Colonic mucosa (tissue), 4 donors: ENCODE data around the gene CDKAL1. TPM values are rescaled to one million over a fixed set of nuclear protein-coding genes. Genes with fewer than 3 reads are reported as not detected.

Experiments used
- DNase-seq: peaks from one replicate; pipeline ENCODE4 v3.0.0-alpha.2; 2020
- H3K27ac ChIP-seq: fragments of 200-600 bp; one replicate; pipeline ENCODE4 v1.8.0; 2021
- H3K27me3 ChIP-seq: fragments of 200-600 bp; one replicate; pipeline ENCODE4 v1.8.0; 2021
- H3K36me3 ChIP-seq: fragments of 200-600 bp; one replicate; pipeline ENCODE4 v1.8.0; 2021
- H3K4me1 ChIP-seq: fragments of 200-600 bp; one replicate; pipeline ENCODE4 v1.8.0; 2021; ENCODE audit warnings: mild to moderate bottlenecking
- H3K4me3 ChIP-seq: fragments of 200-600 bp; one replicate; pipeline ENCODE4 v1.8.0; 2021
- H3K9ac ChIP-seq, 2 donors: one replicate each; pipeline ENCODE4 v1.7.0; 2013; ENCODE audit warnings: control low read depth in 2 of 2, low read depth in 2 of 2, low read length in 2 of 2
- H3K9me3 ChIP-seq: fragments of 200-600 bp; one replicate; pipeline ENCODE4 v1.8.0; 2021
- intact Hi-C: fragments of 100-400 bp; cut with DNase I; formaldehyde crosslinking; loops from one replicate; pipeline ENCODE4 v1.14.1; 2022
- total RNA-seq, 2 donors: library from RNA; stranded (reverse); fragmentation: NEBNext Ultra II Directional in 1 of 2; extraction: Animal tissue kit (Norgen Biotek cat#: 25700) in 1 of 2; gene quantifications; one replicate each; pipeline ENCODE4 v1.2.1, GENCODE V29; 2021
- TF ChIP-seq, protein P1 (sequence below): fragments of 200-600 bp; IDR thresholded peaks from one replicate; pipeline ENCODE4 v1.8.0; 2022; ENCODE audit warnings: antibody characterized with exemption, mild to moderate bottlenecking
- donor health status: healthy.
- donor health status: DM: no; HTN: no; CAD: no.
- donor health status: DM: no; HTN: no; CAD: no.

CDKAL1 gene
- 10 to 100 TPM; 13.8 to 14.2 TPM for total RNA-seq

DNA sequence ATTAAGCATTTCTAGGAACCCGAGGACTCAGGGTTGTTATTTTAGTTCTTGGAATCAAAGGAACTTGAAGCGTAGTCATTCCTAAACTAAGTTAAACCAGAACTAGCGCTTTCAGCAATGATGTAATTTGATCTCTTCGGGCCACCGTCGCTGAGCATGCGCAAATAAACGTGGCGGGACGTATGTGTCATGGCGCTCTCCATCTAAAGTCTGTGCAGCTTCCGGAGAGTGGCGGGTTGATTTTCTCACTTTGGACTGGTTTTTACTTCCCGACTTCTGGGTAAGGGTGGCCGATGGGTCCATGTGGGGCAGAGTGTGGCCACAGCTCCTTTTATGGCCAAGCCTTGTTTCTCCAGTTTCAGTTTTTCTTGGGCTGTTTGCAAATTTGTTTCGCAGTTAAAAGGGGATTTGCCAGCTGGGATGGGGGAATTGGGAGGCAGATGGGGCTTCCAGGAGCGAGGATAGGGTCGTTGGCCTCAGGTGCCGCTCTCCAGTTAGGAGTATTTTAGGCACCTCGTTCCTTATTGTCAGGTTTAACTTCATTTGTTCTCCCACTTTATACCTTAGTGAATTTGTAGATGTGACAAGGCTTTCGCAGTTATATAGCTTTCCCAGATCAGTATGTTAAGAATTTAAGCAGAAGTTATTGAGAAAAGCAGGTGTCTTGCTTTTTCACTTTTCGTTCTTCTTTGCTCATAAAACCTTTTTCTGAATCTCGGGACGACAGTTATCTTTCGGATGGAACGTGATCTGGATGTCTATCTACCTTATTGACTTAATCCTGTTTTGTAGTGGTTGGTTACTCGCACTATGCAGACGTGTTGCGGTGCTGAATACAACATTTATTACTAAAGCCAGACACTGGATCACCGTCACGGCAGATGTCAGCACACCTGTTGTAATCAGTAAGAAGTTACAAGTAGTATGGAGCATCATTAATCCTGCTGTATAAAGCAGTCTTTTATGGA lies at the start of gene CDKAL1:
TSS of gene CDKAL1 (plus strand) at position 163 of the 968 bp plus-strand sequence. CDS start 11,894 bp downstream, outside the sequence.
- Histone ChIP-seq H3K4me1 (no peaks in the 10 kb centered on the region), H3K27ac (peak within 1 kb of the TSS; percentile 68), H3K27me3 (no peaks in the 10 kb centered on the region), H3K9me3 (no peaks in the 10 kb centered on the region), H3K4me3 (peak within 1 kb of the TSS; percentile 98), H3K9ac (peak within 1 kb of the TSS; percentile 48 to 73), H3K36me3 (no peaks in the 10 kb centered on the region)
- peak; percentile 97 for DNase-seq
- TF ChIP-seq, protein P1, sequence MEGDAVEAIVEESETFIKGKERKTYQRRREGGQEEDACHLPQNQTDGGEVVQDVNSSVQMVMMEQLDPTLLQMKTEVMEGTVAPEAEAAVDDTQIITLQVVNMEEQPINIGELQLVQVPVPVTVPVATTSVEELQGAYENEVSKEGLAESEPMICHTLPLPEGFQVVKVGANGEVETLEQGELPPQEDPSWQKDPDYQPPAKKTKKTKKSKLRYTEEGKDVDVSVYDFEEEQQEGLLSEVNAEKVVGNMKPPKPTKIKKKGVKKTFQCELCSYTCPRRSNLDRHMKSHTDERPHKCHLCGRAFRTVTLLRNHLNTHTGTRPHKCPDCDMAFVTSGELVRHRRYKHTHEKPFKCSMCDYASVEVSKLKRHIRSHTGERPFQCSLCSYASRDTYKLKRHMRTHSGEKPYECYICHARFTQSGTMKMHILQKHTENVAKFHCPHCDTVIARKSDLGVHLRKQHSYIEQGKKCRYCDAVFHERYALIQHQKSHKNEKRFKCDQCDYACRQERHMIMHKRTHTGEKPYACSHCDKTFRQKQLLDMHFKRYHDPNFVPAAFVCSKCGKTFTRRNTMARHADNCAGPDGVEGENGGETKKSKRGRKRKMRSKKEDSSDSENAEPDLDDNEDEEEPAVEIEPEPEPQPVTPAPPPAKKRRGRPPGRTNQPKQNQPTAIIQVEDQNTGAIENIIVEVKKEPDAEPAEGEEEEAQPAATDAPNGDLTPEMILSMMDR, result no peak
- intact Hi-C loops, result loop anchor here (5.0 kb wide), 1 partner anchor 137 kb away; no protein-coding TSS in a partner anchor

DNA sequence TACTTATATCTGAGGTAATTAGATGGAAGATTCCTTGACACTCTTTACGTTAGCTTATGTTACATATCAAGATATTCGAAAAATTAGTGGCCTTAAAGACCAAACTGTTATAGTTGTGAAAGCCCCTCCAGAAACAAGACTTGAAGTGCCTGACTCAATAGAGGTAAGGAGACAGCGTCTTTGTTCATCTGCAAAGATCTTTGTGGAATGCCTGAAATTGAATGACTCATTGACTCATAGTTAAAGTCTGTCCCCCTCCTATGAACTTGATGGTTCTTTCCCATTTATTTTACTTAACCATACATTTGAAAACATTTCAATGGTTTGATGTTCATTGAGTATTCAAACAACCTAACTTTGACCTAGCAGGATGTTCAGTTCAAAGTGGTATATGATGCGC lies 47.6 kb upstream of the CDKAL1 start:
- Histone ChIP-seq H3K36me3 (no peaks in the 10 kb centered on the region), H3K27me3 (no peaks in the 10 kb centered on the region), H3K9ac (no peak overlapping the region), H3K27ac (no peak overlapping the region), H3K4me3 (no peak overlapping the region), H3K9me3 (no peaks in the 10 kb centered on the region), H3K4me1 (no peaks in the 10 kb centered on the region)
- TF ChIP-seq, protein P1, result no peak
- intact Hi-C loops, result no loop called here
- no peak for DNase-seq

DNA sequence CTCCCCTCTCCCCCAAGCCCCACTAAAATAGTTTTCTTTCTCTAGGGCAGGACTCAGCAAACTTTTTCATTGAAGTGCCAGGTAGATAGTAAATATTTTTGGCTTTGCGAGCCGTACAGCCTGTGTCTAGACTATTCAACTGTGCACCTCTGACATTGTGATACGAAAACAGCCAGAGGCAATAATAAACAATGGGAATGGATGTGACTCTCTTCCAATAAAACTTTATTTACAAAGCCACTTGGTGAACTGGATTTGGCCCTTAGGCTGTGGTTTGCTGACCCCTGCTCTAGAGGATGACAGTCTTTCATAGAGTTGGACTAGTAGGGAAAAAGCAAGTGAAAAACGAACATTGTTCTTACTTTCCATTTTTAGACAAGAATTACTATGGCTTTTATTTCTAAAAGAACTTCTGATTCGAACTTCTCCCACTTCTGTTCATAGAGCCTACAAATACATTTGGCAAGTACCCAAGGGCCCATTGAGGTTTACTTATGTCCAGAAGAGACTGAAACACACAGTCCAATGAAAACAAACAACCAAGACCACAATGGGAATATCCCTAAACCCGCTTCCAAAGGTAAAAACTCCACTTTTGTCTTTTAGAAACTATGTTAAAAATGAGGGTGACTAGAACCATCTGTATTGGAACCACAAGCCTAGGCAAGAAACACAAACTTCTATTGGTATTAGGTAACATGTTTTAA lies 46.4 kb upstream of the CDKAL1 start:
- DNase-seq, result no peak
- Histone ChIP-seq H3K36me3 (no peaks in the 10 kb centered on the region), H3K4me1 (no peaks in the 10 kb centered on the region), H3K9me3 (no peaks in the 10 kb centered on the region), H3K27ac (no peak overlapping the region), H3K27me3 (no peaks in the 10 kb centered on the region), H3K4me3 (no peak overlapping the region), H3K9ac (no peak overlapping the region)
- TF ChIP-seq, protein P1, result no peak
- intact Hi-C loops, result no loop called here

DNA sequence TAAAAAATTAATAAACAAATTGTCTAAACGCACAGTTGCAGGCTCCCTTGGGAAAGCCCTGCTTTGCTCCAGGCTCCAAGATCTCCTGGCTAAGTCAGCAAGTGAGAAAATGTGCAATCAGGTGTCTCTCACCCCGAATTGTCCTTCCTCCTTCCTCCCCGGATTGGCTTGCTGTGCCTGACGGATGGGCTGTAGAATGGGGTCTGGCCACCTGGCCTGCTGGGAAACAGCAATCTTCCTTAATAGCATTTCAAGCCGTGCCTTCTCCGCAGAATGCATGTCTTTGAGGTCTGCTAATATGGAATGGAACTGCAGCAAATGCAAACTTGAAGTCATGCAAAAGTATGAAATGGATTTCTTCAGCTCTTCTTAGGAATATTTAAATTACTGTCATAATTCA lies 43.7 kb upstream of the CDKAL1 start:
- no peak overlapping the region for H3K27ac ChIP-seq
- no peak overlapping the region for H3K9ac ChIP-seq
- DNase-seq, result no peak
- no peaks in the 10 kb centered on the region for H3K9me3 ChIP-seq
- TF ChIP-seq, protein P1, result no peak
- no peaks in the 10 kb centered on the region for H3K4me1 ChIP-seq
- intact Hi-C loops, result no loop called here
- H3K27me3 ChIP-seq, result no peaks in the 10 kb centered on the region
- H3K4me3 ChIP-seq, result no peak overlapping the region
- H3K36me3 ChIP-seq, result no peaks in the 10 kb centered on the region

DNA sequence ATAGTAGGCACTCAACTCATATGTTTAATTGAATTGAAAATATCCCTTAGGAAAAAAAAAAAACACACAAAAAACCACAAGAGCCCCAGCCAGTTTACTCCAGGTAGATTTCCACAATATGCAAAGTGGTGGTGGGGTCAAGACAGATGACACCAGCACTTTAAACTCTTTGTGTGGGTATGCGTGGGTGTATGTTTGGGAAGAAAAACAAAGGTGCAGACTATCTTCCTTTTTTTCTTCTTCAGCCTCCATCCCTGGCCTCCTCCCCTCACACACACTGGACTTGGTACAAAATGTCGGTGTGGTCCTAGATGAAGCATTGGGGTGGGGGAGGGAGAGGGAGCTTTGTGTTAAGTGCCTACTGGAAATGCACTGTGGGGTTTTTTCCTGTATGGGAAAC lies 42.2 kb upstream of the CDKAL1 start:
- DNase-seq, result no peak
- Histone ChIP-seq H3K27ac (no peak overlapping the region), H3K4me3 (no peak overlapping the region), H3K36me3 (no peaks in the 10 kb centered on the region), H3K4me1 (no peaks in the 10 kb centered on the region), H3K9ac (no peak overlapping the region), H3K9me3 (no peaks in the 10 kb centered on the region), H3K27me3 (no peaks in the 10 kb centered on the region)
- intact Hi-C loops, result no loop called here
- TF ChIP-seq, protein P1, result no peak
